IMR-90 (cell line): ENCODE data around the gene JAKMIP2. TPM values are rescaled to one million over a fixed set of nuclear protein-coding genes. Genes with fewer than 3 reads are reported as not detected.

Experiments
- ATAC-seq: fragments of 200-7000 bp; cut with Tn5 transposase; 2 replicates; pipeline ENCODE4 v1.9.1; 2020; ENCODE audit warnings: low read depth, mild to moderate bottlenecking, moderate library complexity
- BruUV-seq: library from RNA; stranded (reverse); fragments of 400-500 nt; replicated peaks from 2 replicates; lab custom pipeline; 2021; lab: Mats Ljungman, UMichigan
- CTCF ChIA-PET: fragments of 300-600 bp; formaldehyde crosslinking; extraction: SDS; loops from one replicate; lab custom pipeline; 2021; ENCODE audit warnings: antibody characterized with exemption; lab: Yijun Ruan, JAX
- POLR2A ChIA-PET: fragments of 300-600 bp; sonication (Branson Sonifier 250); formaldehyde crosslinking; loops from one replicate; lab custom pipeline; 2022; ENCODE audit warnings: antibody characterized with exemption; ENCODE audit not compliant: unreplicated experiment; lab: Charles Lee
- DNase-seq: peaks from one replicate; pipeline ENCODE4 v3.0.0; 2013
- H2AFZ ChIP-seq: replicated peaks from 2 replicates; pipeline ENCODE3; 2013; ENCODE audit warnings: low read length, mild to moderate bottlenecking; ENCODE audit not compliant: poor library complexity
- H2AK5ac ChIP-seq: 2 replicates; pipeline ENCODE4 v1.6.1; 2013; ENCODE audit warnings: low read depth, low read length, inconsistent platforms
- H2AK9ac ChIP-seq: replicated peaks from 2 replicates; pipeline ENCODE3; 2013; ENCODE audit warnings: mild to moderate bottlenecking, low read depth, low read length, moderate library complexity; ENCODE audit not compliant: poor library complexity
- H2BK120ac ChIP-seq: 2 replicates; pipeline ENCODE4 v1.6.1; 2013; ENCODE audit warnings: low read depth, low read length, inconsistent platforms
- H2BK15ac ChIP-seq: 3 replicates; pipeline ENCODE4 v1.6.1; 2013; ENCODE audit warnings: low read depth, low read length, inconsistent platforms
- H2BK20ac ChIP-seq: 2 replicates; pipeline ENCODE4 v1.6.1; 2013; ENCODE audit warnings: low read depth, mild to moderate bottlenecking, inconsistent platforms, low read length, moderate library complexity
- H2BK5ac ChIP-seq: 2 replicates; pipeline ENCODE4 v1.6.1; 2013; ENCODE audit warnings: mild to moderate bottlenecking, low read depth, low read length, inconsistent platforms; ENCODE audit not compliant: poor library complexity, severe bottlenecking
- H3K14ac ChIP-seq: replicated peaks from 2 replicates; pipeline ENCODE4 v1.6.1; 2013; ENCODE audit warnings: low read depth, low read length, inconsistent platforms
- H3K18ac ChIP-seq: 2 replicates; pipeline ENCODE4 v1.6.1; 2013; ENCODE audit warnings: low read depth, low read length, control low read depth
- H3K23ac ChIP-seq: 2 replicates; pipeline ENCODE4 v1.6.1; 2013; ENCODE audit warnings: low read depth, low read length, inconsistent platforms
- H3K27ac ChIP-seq: 2 replicates; pipeline ENCODE4 v1.5.1; 2013; ENCODE audit warnings: mild to moderate bottlenecking, control low read depth, low read length; ENCODE audit not compliant: insufficient read depth
- H3K27me3 ChIP-seq: 2 replicates; pipeline ENCODE4 v1.6.1; 2013; ENCODE audit warnings: low read length; ENCODE audit not compliant: control insufficient read depth, insufficient read depth
- H3K36me3 ChIP-seq: 2 replicates; pipeline ENCODE4 v1.6.1; 2013; ENCODE audit warnings: low read length, mixed read lengths; ENCODE audit not compliant: control insufficient read depth, insufficient read depth
- H3K4ac ChIP-seq: 2 replicates; pipeline ENCODE4 v1.6.1; 2013; ENCODE audit warnings: low read depth, low read length, inconsistent platforms
- H3K4me1 ChIP-seq: 2 replicates; pipeline ENCODE4 v1.6.1; 2013; ENCODE audit warnings: low read length, mixed read lengths; ENCODE audit not compliant: control insufficient read depth, insufficient read depth
- H3K4me2 ChIP-seq: 2 replicates; pipeline ENCODE4 v1.6.1; 2013; ENCODE audit warnings: low read depth, mild to moderate bottlenecking, control low read depth, low read length, moderate library complexity
- H3K4me3 ChIP-seq: 2 replicates; pipeline ENCODE4 v1.5.1; 2013; ENCODE audit warnings: low read depth, mild to moderate bottlenecking, control low read depth, low read length, moderate library complexity; ENCODE audit not compliant: insufficient read depth
- H3K56ac ChIP-seq: 2 replicates; pipeline ENCODE4 v1.6.1; 2013; ENCODE audit warnings: low read length, inconsistent platforms; ENCODE audit not compliant: insufficient read depth; ENCODE audit errors: extremely low read depth
- H3K79me1 ChIP-seq, 2 experiments: 2 replicates each; pipeline ENCODE4 v1.6.1; 2013; ENCODE audit warnings: low read length in 2 of 2, inconsistent platforms in 1 of 2, low read depth in 1 of 2
- H3K9ac ChIP-seq: 2 replicates; pipeline ENCODE4 v1.6.1; 2013; ENCODE audit warnings: low read depth, low read length, control low read depth
- H3K9me1 ChIP-seq: 2 replicates; pipeline ENCODE4 v1.6.1; 2013; ENCODE audit warnings: low read length, inconsistent platforms; ENCODE audit not compliant: insufficient read depth
- H3K9me3 ChIP-seq: 2 replicates; pipeline ENCODE4 v1.6.1; 2013; ENCODE audit warnings: low read length; ENCODE audit not compliant: control insufficient read depth, insufficient read depth
- H4K20me1 ChIP-seq: 2 replicates; pipeline ENCODE4 v1.6.1; 2013; ENCODE audit warnings: low read length, inconsistent platforms; ENCODE audit not compliant: insufficient read depth
- H4K5ac ChIP-seq: 2 replicates; pipeline ENCODE4 v1.6.1; 2013; ENCODE audit warnings: mild to moderate bottlenecking, low read depth, low read length, control low read depth
- H4K8ac ChIP-seq, 2 experiments: 2 replicates each; pipeline ENCODE4 v1.6.1; 2013; ENCODE audit warnings: low read depth in 2 of 2, low read length in 2 of 2, control low read depth in 1 of 2, inconsistent platforms in 1 of 2
- H4K91ac ChIP-seq: 2 replicates; pipeline ENCODE4 v1.6.1; 2013; ENCODE audit warnings: low read depth, low read length, inconsistent platforms; ENCODE audit not compliant: insufficient read depth
- BHLHE40 ChIP-seq: fragments of 150-350 bp; IDR thresholded peaks from 2 replicates; pipeline ENCODE4 v1.6.1; 2016; ENCODE audit warnings: mild to moderate bottlenecking, low read depth, low read length
- CEBPB ChIP-seq: IDR thresholded peaks from 2 replicates; pipeline ENCODE4 v1.6.1; 2012; ENCODE audit warnings: low read depth, low read length, improper control_type of control experiment
- CHD1 ChIP-seq: IDR thresholded peaks from 2 replicates; pipeline ENCODE4 v1.6.1; 2012; ENCODE audit warnings: low read depth, low read length, improper control_type of control experiment
- CTCF ChIP-seq: conservative IDR thresholded peaks from 2 replicates; pipeline ENCODE4 v1.5.1; 2012; ENCODE audit warnings: mild to moderate bottlenecking, low read depth, low read length, improper control_type of control experiment
- ELK1 ChIP-seq: fragments of 150-350 bp; IDR thresholded peaks from 2 replicates; pipeline ENCODE4 v1.6.1; 2016; ENCODE audit warnings: low read depth, mild to moderate bottlenecking, low read length, moderate library complexity, borderline replicate concordance
- FOS ChIP-seq: fragments of 150-350 bp; IDR thresholded peaks from 2 replicates; pipeline ENCODE4 v1.6.1; 2016; ENCODE audit warnings: low read depth, low read length
- MAFK ChIP-seq: IDR thresholded peaks from 2 replicates; pipeline ENCODE4 v1.6.1; 2012; ENCODE audit warnings: low read depth, low read length, improper control_type of control experiment
- MAZ ChIP-seq: IDR thresholded peaks from 2 replicates; pipeline ENCODE4 v1.6.1; 2012; ENCODE audit warnings: low read depth, mild to moderate bottlenecking, low read length, improper control_type of control experiment, moderate library complexity, borderline replicate concordance
- MXI1 ChIP-seq: IDR thresholded peaks from 2 replicates; pipeline ENCODE4 v1.6.1; 2012; ENCODE audit warnings: low read depth, mild to moderate bottlenecking, low read length, moderate library complexity, borderline replicate concordance
- NFE2L2 ChIP-seq: fragments of 150-350 bp; IDR thresholded peaks from 2 replicates; pipeline ENCODE4 v1.6.1; 2016; ENCODE audit warnings: low read depth, mild to moderate bottlenecking, low read length
- POLR2A ChIP-seq: IDR thresholded peaks from 2 replicates; pipeline ENCODE4 v1.6.1; 2012; ENCODE audit warnings: mild to moderate bottlenecking, low read depth, low read length
- RAD21 ChIP-seq: IDR thresholded peaks from 2 replicates; pipeline ENCODE4 v1.6.1; 2012; ENCODE audit warnings: low read length, improper control_type of control experiment
- RCOR1 ChIP-seq: IDR thresholded peaks from 2 replicates; pipeline ENCODE4 v1.6.1; 2012; ENCODE audit warnings: mild to moderate bottlenecking, low read length, improper control_type of control experiment; ENCODE audit not compliant: insufficient replicate concordance
- RFX5 ChIP-seq: IDR thresholded peaks from 2 replicates; pipeline ENCODE4 v1.8.0; 2012; ENCODE audit warnings: low read depth, mild to moderate bottlenecking, low read length, moderate library complexity
- SMC3 ChIP-seq: fragments of 150-350 bp; IDR thresholded peaks from 2 replicates; pipeline ENCODE4 v1.6.1; 2016; ENCODE audit warnings: low read depth, mild to moderate bottlenecking, antibody characterized with exemption, low read length, moderate library complexity
- USF2 ChIP-seq: fragments of 150-350 bp; IDR thresholded peaks from 2 replicates; pipeline ENCODE4 v1.6.1; 2017; ENCODE audit warnings: mild to moderate bottlenecking, antibody characterized with exemption, low read length, low read depth
- WGBS, 2 experiments: methylation state at CpG; one replicate each; pipeline versions ENCODE4 v1.1.5 to v1.1.7; 2013; ENCODE audit warnings: missing lambda C conversion rate in 2 of 2; ENCODE audit not compliant: insufficient read length in 1 of 2; ENCODE audit errors: extremely low coverage in 2 of 2; 5-methylcytosine and 5-hydroxymethylcytosine counted together
- dilution Hi-C: fragments of 300-500 bp; cut with HindIII; formaldehyde crosslinking; loops from one replicate; pipeline ENCODE4 v1.14.3; 2018; ENCODE audit warnings: low sequenced_read_pairs; ENCODE audit not compliant: unreplicated experiment
- in situ Hi-C: fragments of 300-500 bp; cut with MboI; formaldehyde crosslinking; loops from 3 replicates; pipeline ENCODE4 v1.14.3; 2019; ENCODE audit warnings: low sequenced_read_pairs, inconsistent platforms, mixed read lengths
- intact Hi-C: fragments of 100-400 bp; cut with micrococcal nuclease; formaldehyde crosslinking; loops from 2 replicates; pipeline ENCODE4 v1.10.0; 2022
- polyA plus RNA-seq, 3 experiments: library from polyadenylated mRNA; depleted of rRNA; stranded (reverse); fragments of >200 nt; gene quantifications; 2 replicates each; pipeline ENCODE4 v1.2.3, GENCODE V29; 2012; ENCODE audit warnings: low replicate concordance in 1 of 3
- total RNA-seq: library from RNA; depleted of rRNA; stranded (reverse); fragments of >200 nt; gene quantifications from 2 replicates; pipeline ENCODE4 v1.2.3, GENCODE V29; 2012

Gene JAKMIP2
- total and polyA plus RNA-seq, 2 of the 4 experiments (the other 2 are of a cell fraction): under 0.01 TPM; not detected in 1

GRCh38 chr5:147789820-147790219 is 7.3 kb upstream of the JAKMIP2 start:
- TF ChIP-seq POLR2A (no peak), CEBPB (no peak), MAFK (no peak), RFX5 (no peak), RAD21 (no peak), MAZ (no peak), CHD1 (no peak), CTCF (no peak), RCOR1 (no peak), FOS (no peak), MXI1 (no peak), ELK1 (no peak), SMC3 (no peak), NFE2L2 (no peak), BHLHE40 (no peak), USF2 (no peak)
- intact Hi-C loops: no loop called here
- Histone ChIP-seq H3K36me3 (no peaks in the 10 kb centered on the region), H3K4me2 (no peak overlapping the region), H2BK5ac (no peak overlapping the region), H4K8ac (no peak overlapping the region), H3K9ac (no peak overlapping the region), H3K56ac (no peak overlapping the region), H3K79me1 (no peaks in the 10 kb centered on the region), H2AK9ac (no peak overlapping the region), H3K27ac (no peak overlapping the region), H4K20me1 (no peaks in the 10 kb centered on the region), H3K14ac (no peak overlapping the region), H3K4ac (no peak overlapping the region), H3K4me1 (no peaks in the 10 kb centered on the region), H3K18ac (no peak overlapping the region), H3K9me3 (no peaks in the 10 kb centered on the region), H2AK5ac (no peak overlapping the region), H3K23ac (no peak overlapping the region), H3K27me3 (no peaks in the 10 kb centered on the region), H4K5ac (no peak overlapping the region), H3K9me1 (no peaks in the 10 kb centered on the region), H2BK15ac (no peak overlapping the region), H3K4me3 (no peak overlapping the region), H2BK120ac (no peak overlapping the region), H4K91ac (no peak overlapping the region), H2AFZ (no peak overlapping the region), H2BK20ac (no peak overlapping the region)
- DNase-seq (no peak), ATAC-seq (no peak)
- POLR2A ChIA-PET: no interaction called here
- WGBS, 2 experiments: no CpG with 5 or more reads among the region's 2 CpGs
- CTCF ChIA-PET: no interaction called here
- in situ Hi-C loops: no loop called here
- BruUV-seq: no TSS peak
- dilution Hi-C loops: no loop called here
